HepG2 (cell line): ENCODE results near the gene PSMD12. TPM values are rescaled to one million over a fixed set of nuclear protein-coding genes. Genes with fewer than 3 reads are reported as not detected.
A peak's percentile ranks its signal among the peaks of the same experiment; 100 is the strongest.

Source experiments
- ATAC-seq: fragments of 200-7000 bp; cut with Tn5 transposase; 3 replicates; pipeline ENCODE4 v1.9.1; 2020; ENCODE audit warnings: mild to moderate bottlenecking, moderate library complexity
- BruUV-seq: library from RNA; stranded (reverse); fragments of 400-500 nt; replicated peaks from 2 replicates; lab custom pipeline; 2021; lab: Mats Ljungman, UMichigan
- CTCF ChIA-PET: fragments of 300-600 bp; formaldehyde crosslinking; extraction: SDS; loops from one replicate; lab custom pipeline; 2021; ENCODE audit warnings: low total read pairs, inconsistent platforms, low intra/inter-chr PET ratio; lab: Yijun Ruan, JAX
- POLR2A ChIA-PET: fragments of 350-600 bp; sonication (Branson Sonifier 250); formaldehyde crosslinking; loops from one replicate; lab custom pipeline; 2020; ENCODE audit warnings: antibody characterized with exemption, inconsistent platforms; lab: Yijun Ruan, JAX
- DNase-seq: peaks from one replicate; pipeline ENCODE4 v3.0.0-alpha.2; 2015; ENCODE audit warnings: low spot score
- FAIRE-seq: peaks from 3 replicates; lab custom pipeline; 2011; peaks lifted over from hg19 to GRCh38; lab: Jason Lieb, UNC
- H2AFZ ChIP-seq: one replicate; pipeline ENCODE4 v1.6.1; 2011; ENCODE audit warnings: low read length, inconsistent platforms
- H3K27ac ChIP-seq: fragments of 300-600 bp; 3 replicates; pipeline ENCODE4 v1.8.0; 2011; ENCODE audit warnings: mixed run types, mild to moderate bottlenecking, mixed read lengths, low read length, inconsistent platforms; ENCODE audit not compliant: insufficient read depth; ENCODE audit errors: extremely low read length
- H3K27me3 ChIP-seq, 2 experiments: fragments of 200-600 bp in 1 of 2; 2 replicates in 1 of 2; 3 replicates in 1 of 2; pipeline versions ENCODE4 v1.6.0 to v1.8.0; 2011; ENCODE audit warnings: low read length in 2 of 2, mild to moderate bottlenecking in 2 of 2, moderate library complexity in 2 of 2, inconsistent platforms in 1 of 2; ENCODE audit not compliant: insufficient read depth in 2 of 2, control insufficient read depth in 1 of 2
- H3K36me3 ChIP-seq, 2 experiments: fragments of 200-600 bp in 1 of 2; replicated peaks in 1 of 2; 2 replicates in 1 of 2; 3 replicates in 1 of 2; pipeline versions ENCODE4 v1.5.1 to v1.8.0; 2011; ENCODE audit warnings: low read length in 2 of 2, inconsistent platforms in 1 of 2; ENCODE audit not compliant: insufficient read depth in 2 of 2, control insufficient read depth in 1 of 2
- H3K4me1 ChIP-seq: 2 replicates; pipeline ENCODE4 v1.5.1; 2012; ENCODE audit warnings: low read length, inconsistent platforms; ENCODE audit not compliant: insufficient read depth
- H3K4me2 ChIP-seq: 2 replicates; pipeline ENCODE4 v1.6.0; 2011; ENCODE audit warnings: low read depth, low read length, inconsistent platforms
- H3K4me3 ChIP-seq, 3 experiments: fragments of 200-600 bp in 1 of 3; sonication (generic), shearing (Covaris generic) in 1 of 3; replicated peaks in 1 of 3; 2 replicates each; pipeline ENCODE4 v1.5.1; 2011 to 2016; ENCODE audit warnings: low read length in 3 of 3, inconsistent platforms in 2 of 3, low read depth in 2 of 3, mild to moderate bottlenecking in 2 of 3, control low read depth in 1 of 3, mixed read lengths in 1 of 3; ENCODE audit not compliant: insufficient read depth in 1 of 3
- H3K79me2 ChIP-seq: one replicate; pipeline ENCODE4 v1.6.1; 2011; ENCODE audit warnings: low read length, inconsistent platforms; ENCODE audit not compliant: insufficient read depth
- H3K9ac ChIP-seq: 2 replicates; pipeline ENCODE4 v1.6.0; 2011; ENCODE audit warnings: mild to moderate bottlenecking, low read depth, low read length, inconsistent platforms; ENCODE audit not compliant: insufficient read depth
- H3K9me3 ChIP-seq: 2 replicates; pipeline ENCODE4 v1.5.1; 2012; ENCODE audit warnings: mild to moderate bottlenecking, low read length
- H4K20me1 ChIP-seq: 2 replicates; pipeline ENCODE4 v1.6.0; 2011; ENCODE audit warnings: inconsistent platforms, mild to moderate bottlenecking, low read length, moderate library complexity; ENCODE audit not compliant: insufficient read depth
- BCL3 ChIP-seq: sonication (generic); formaldehyde crosslinking; IDR thresholded peaks from 2 replicates; pipeline ENCODE4 v1.5.1; 2020; ENCODE audit warnings: mild to moderate bottlenecking, missing genetic modification reagents, moderate library complexity
- ETV6 ChIP-seq: sonication (generic); formaldehyde crosslinking; conservative IDR thresholded peaks from 2 replicates; pipeline ENCODE4 v1.4.0; 2020; ENCODE audit warnings: missing genetic modification reagents
- MAFK ChIP-seq, 2 experiments: IDR thresholded peaks in 1 of 2; conservative IDR thresholded peaks in 1 of 2; 2 replicates each; pipeline ENCODE4 v1.6.1; 2011; ENCODE audit warnings: improper control_type of control experiment in 2 of 2, low read length in 2 of 2
- NFYB ChIP-seq: sonication (generic); formaldehyde crosslinking; IDR thresholded peaks from 2 replicates; pipeline ENCODE4 v1.4.0; 2020; ENCODE audit warnings: missing genetic modification reagents
- NFYC ChIP-seq: IDR thresholded peaks from 2 replicates; pipeline ENCODE4 v1.6.1; 2016; ENCODE audit warnings: missing genetic modification reagents, missing compliant biosample characterization
- ZBTB33 ChIP-seq: sonication (generic); formaldehyde crosslinking; IDR thresholded peaks from 2 replicates; pipeline ENCODE4 v1.4.0; 2020; ENCODE audit warnings: missing genetic modification reagents
- ZNF207 ChIP-seq: fragments of 450-650 bp; IDR thresholded peaks from 2 replicates; pipeline ENCODE4 v1.6.1; 2016; ENCODE audit warnings: antibody characterized with exemption, borderline replicate concordance
- ZNF275 ChIP-seq: sonication (generic); formaldehyde crosslinking; IDR thresholded peaks from 2 replicates; pipeline ENCODE4 v1.8.0; 2022; ENCODE audit warnings: missing genetic modification reagents, mild to moderate bottlenecking, inconsistent platforms, borderline replicate concordance
- ZNF552 ChIP-seq: sonication (generic); formaldehyde crosslinking; IDR thresholded peaks from 2 replicates; pipeline ENCODE4 v1.9.0; 2022; ENCODE audit warnings: missing genetic modification reagents, mild to moderate bottlenecking, borderline replicate concordance
- WGBS: methylation state at CpG from one replicate; pipeline ENCODE4 v1.1.6; 2017; ENCODE audit warnings: low lambda C conversion rate; 5-methylcytosine and 5-hydroxymethylcytosine counted together
- in situ Hi-C: cut with HindIII; loops from 2 replicates; pipeline ENCODE4 v1.10.0; 2017; ENCODE audit warnings: low pct_unique_long_range_greater_than_20kb; ENCODE audit not compliant: extremely low pct_ligation_motif_present
- intact Hi-C: fragments of 100-400 bp; cut with micrococcal nuclease; formaldehyde crosslinking; loops from one replicate; pipeline ENCODE4 v1.10.0; 2022; ENCODE audit not compliant: unreplicated experiment
- polyA plus RNA-seq, 8 experiments: library from polyadenylated mRNA; depleted of rRNA in 3 of 8; stranded (reverse) in 7 of 8; unstranded in 1 of 8; fragments of >200 nt; fragmentation: Illumina TruSeq in 4 of 8; extraction: Trizol in 4 of 8; gene quantifications; 2 replicates each; pipeline versions ENCODE4 v1.2.1 to v1.2.3, GENCODE V29; 2011 to 2016; ENCODE audit warnings: low read depth in 4 of 8, missing spikeins in 1 of 8, mixed read lengths in 1 of 8; ENCODE audit not compliant: insufficient read depth in 1 of 8
- total RNA-seq, 5 experiments: library from RNA; depleted of rRNA; stranded (reverse); fragments of >200 nt; fragmentation: Illumina TruSeq; extraction: Trizol; gene quantifications; 2 replicates each; pipeline ENCODE4 v1.2.3, GENCODE V29; 2016; ENCODE audit warnings: low read depth in 1 of 5

PSMD12 gene
- total and polyA plus RNA-seq, 2 of the 13 experiments (the other 11 are each of a cell fraction or from before 2014, with no cell fraction given) = 27.4 to 71.7 TPM

GRCh38 chr17:67386965-67387551 lies 20.7 kb upstream of the PSMD12 start (continued):
- no peak for TF ChIP-seq ZNF275 (CRISPR knock-in tag)
- TF ChIP-seq, all 625 proteins: peak for 42

- no peaks in the 10 kb centered on the region for H3K36me3 ChIP-seq
- H3K4me3 ChIP-seq = no peak overlapping the region
- H4K20me1 ChIP-seq = no peaks in the 10 kb centered on the region
- POLR2A ChIA-PET = no interaction called here
- TF ChIP-seq BCL3 (CRISPR knock-in tag) (no peak), ETV6 (CRISPR knock-in tag) (no peak), NFYB (CRISPR knock-in tag) (peak; percentile 71), ZNF207 (no peak), ZNF552 (CRISPR knock-in tag) (no peak), MAFK (conservative IDR thresholded peaks at IDR 0.05 in 1 of 2, IDR thresholded peaks at IDR 0.05 in 1 of 2; ENCODE audit: low read length in 2 of 2) (no peak), NFYC (CRISPR knock-in tag) (peak; percentile 55; the same call in 1 of the 2 replicates), ZBTB33 (peak; percentile 62; the same call in 1 of the 2 replicates)
- WGBS = 92% methylated on average over 20 of the region's 20 CpGs
- FAIRE-seq (no peak), ATAC-seq (no peak), DNase-seq (no peak)
- no peak overlapping the region for H2AFZ ChIP-seq
- intact Hi-C loops = loop anchor here (5.0 kb wide), 1 partner anchor 242 kb away; no protein-coding TSS in a partner anchor
- H3K79me2 ChIP-seq = no peaks in the 10 kb centered on the region
- CTCF ChIA-PET = no interaction called here
- no peak overlapping the region for H3K9ac ChIP-seq
- H3K9me3 ChIP-seq = no peaks in the 10 kb centered on the region
- no peaks in the 10 kb centered on the region for H3K27me3 ChIP-seq
- no peak overlapping the region for H3K27ac ChIP-seq
- H3K4me1 ChIP-seq = peaks cover 14% of the 10 kb centered on the region
- in situ Hi-C loops = no loop called here
- no TSS peak for BruUV-seq
- no peak overlapping the region for H3K4me2 ChIP-seq
Measured at GRCh38 chr17:67385122-67385988, 19.0 kb upstream of the PSMD12 start.
